GM23338 (cell line): ENCODE results near the gene GOLGA1. TPM values are rescaled to one million over a fixed set of nuclear protein-coding genes. Genes with fewer than 3 reads are reported as not detected.

Source experiments
- ATAC-seq: fragments of 200-7000 bp; cut with Tn5 transposase; 3 replicates; pipeline ENCODE4 v1.9.1; 2020
- DNase-seq: peaks from one replicate; pipeline ENCODE4 v3.0.0-alpha.2; 2015; ENCODE audit warnings: low spot score
- H2AFZ ChIP-seq: fragments of 200-600 bp; sonication (generic); 2 replicates; pipeline ENCODE4 v1.8.0; 2016; ENCODE audit warnings: antibody characterized with exemption, mild to moderate bottlenecking, moderate library complexity
- H3F3A ChIP-seq: fragments of 200-600 bp; sonication (generic); replicated peaks from 2 replicates; pipeline ENCODE4 v1.8.0; 2017; ENCODE audit warnings: antibody characterized with exemption, mixed run types, low read depth
- H3K27ac ChIP-seq: fragments of 200-600 bp; sonication (generic); 2 replicates; pipeline ENCODE4 v1.6.1; 2016; ENCODE audit warnings: low read depth
- H3K27me3 ChIP-seq: fragments of 200-600 bp; sonication (generic); 2 replicates; pipeline ENCODE4 v1.8.0; 2016; ENCODE audit warnings: mild to moderate bottlenecking, mixed run types, moderate library complexity; ENCODE audit not compliant: insufficient read depth
- H3K36me3 ChIP-seq: fragments of 200-600 bp; sonication (generic); 2 replicates; pipeline ENCODE4 v1.8.0; 2016; ENCODE audit warnings: mild to moderate bottlenecking; ENCODE audit not compliant: insufficient read depth
- H3K4me1 ChIP-seq: fragments of 200-600 bp; sonication (generic); 2 replicates; pipeline ENCODE4 v1.8.0; 2016; ENCODE audit warnings: mild to moderate bottlenecking, moderate library complexity; ENCODE audit not compliant: insufficient read depth
- H3K4me2 ChIP-seq: fragments of 200-600 bp; sonication (generic); 2 replicates; pipeline ENCODE4 v1.7.1; 2017; ENCODE audit warnings: mixed run types
- H3K4me3 ChIP-seq: fragments of 200-600 bp; sonication (generic); 2 replicates; pipeline ENCODE4 v1.6.1; 2016; ENCODE audit warnings: mixed run types
- H3K79me2 ChIP-seq: fragments of 200-600 bp; sonication (generic); replicated peaks from 2 replicates; pipeline ENCODE4 v1.8.0; 2017; ENCODE audit warnings: mild to moderate bottlenecking; ENCODE audit not compliant: insufficient read depth
- H3K9me2 ChIP-seq: fragments of 200-600 bp; sonication (generic); 2 replicates; pipeline ENCODE4 v1.8.0; 2017; ENCODE audit not compliant: insufficient read depth
- H4K20me1 ChIP-seq: fragments of 200-600 bp; sonication (generic); replicated peaks from 2 replicates; pipeline ENCODE4 v1.8.0; 2017; ENCODE audit warnings: mild to moderate bottlenecking; ENCODE audit not compliant: insufficient read depth
- H3K27ac Mint-ChIP-seq: 2 replicates; pipeline ENCODE4 v1.8.0; 2020; ENCODE audit warnings: inconsistent platforms, mild to moderate bottlenecking, moderate library complexity, mixed read lengths
- H3K27me3 Mint-ChIP-seq: 3 replicates; pipeline ENCODE4 v1.8.0; 2022; ENCODE audit warnings: low read depth, mild to moderate bottlenecking, moderate library complexity, mixed read lengths, inconsistent platforms; ENCODE audit not compliant: insufficient read depth, poor library complexity
- H3K36me3 Mint-ChIP-seq: 3 replicates; pipeline ENCODE4 v1.8.0; 2021; ENCODE audit warnings: low read depth, mild to moderate bottlenecking, inconsistent platforms, moderate library complexity, mixed read lengths
- H3K4me1 Mint-ChIP-seq: 3 replicates; pipeline ENCODE4 v1.8.0; 2020; ENCODE audit warnings: mild to moderate bottlenecking, inconsistent platforms, mixed read lengths
- H3K4me3 Mint-ChIP-seq: 3 replicates; pipeline ENCODE4 v1.8.0; 2021; ENCODE audit warnings: moderate library complexity, mild to moderate bottlenecking, inconsistent platforms, mixed read lengths
- H3K9me3 Mint-ChIP-seq: 3 replicates; pipeline ENCODE4 v1.8.0; 2020; ENCODE audit warnings: moderate library complexity, mild to moderate bottlenecking, inconsistent platforms, mixed read lengths
- CREB1 ChIP-seq: fragments of 250-450 bp; sonication (Bioruptor Pico); IDR thresholded peaks from 2 replicates; pipeline ENCODE4 v1.5.0; 2020; ENCODE audit warnings: low read depth, mild to moderate bottlenecking, moderate library complexity
- CTCF ChIP-seq, 2 experiments: fragments of 200-600 bp in 1 of 2; sonication (generic) in 1 of 2; conservative IDR thresholded peaks; 2 replicates each; pipeline versions ENCODE4 v1.5.1 to v1.6.1; 2016 to 2017; ENCODE audit warnings: antibody characterized with exemption in 2 of 2, low read depth in 2 of 2, mild to moderate bottlenecking in 2 of 2, moderate library complexity in 1 of 2
- ETS1 ChIP-seq: IDR thresholded peaks from 2 replicates; pipeline ENCODE4 v1.6.1; 2016; ENCODE audit warnings: antibody characterized with exemption
- EZH2 ChIP-seq: fragments of 200-600 bp; sonication (generic); IDR thresholded peaks from one replicate; pipeline ENCODE4 v1.8.0; 2017; ENCODE audit warnings: antibody characterized with exemption, mild to moderate bottlenecking, low read depth; ENCODE audit not compliant: unreplicated experiment
- NANOG ChIP-seq: IDR thresholded peaks from 2 replicates; pipeline ENCODE4 v1.6.1; 2016; ENCODE audit warnings: antibody characterized with exemption, borderline replicate concordance
- POLR2AphosphoS5 ChIP-seq: IDR thresholded peaks from 2 replicates; pipeline ENCODE4 v1.6.1; 2016; ENCODE audit warnings: antibody characterized with exemption, low read depth
- STAT1 ChIP-seq: IDR thresholded peaks from one replicate; pipeline ENCODE4 v1.6.1; 2016; ENCODE audit warnings: antibody characterized with exemption; ENCODE audit not compliant: unreplicated experiment
- ZNF114 ChIP-seq: fragments of 250-450 bp; sonication (Bioruptor Pico); IDR thresholded peaks from 2 replicates; pipeline ENCODE4 v1.5.0; 2020; ENCODE audit warnings: mild to moderate bottlenecking, moderate library complexity
- ZNF331 ChIP-seq: fragments of 250-450 bp; sonication (Bioruptor Pico); IDR thresholded peaks from 2 replicates; pipeline ENCODE4 v1.5.0; 2020; ENCODE audit warnings: low read depth, mild to moderate bottlenecking, moderate library complexity
- polyA plus RNA-seq: library from polyadenylated mRNA; unstranded; fragments of >200 nt; fragmentation: Nextera tagmentation; extraction: Ambion mirVana; gene quantifications from 2 replicates; pipeline ENCODE4 v1.2.1, GENCODE V29; 2016
- total RNA-seq: library from RNA; depleted of rRNA; stranded (reverse); fragments of >200 nt; shearing (Covaris generic); gene quantifications from 2 replicates; pipeline ENCODE4 v1.2.3, GENCODE V29; 2014
- TF ChIP-seq, protein P1 (sequence below): IDR thresholded peaks from one replicate; pipeline ENCODE4 v1.6.1; 2018; ENCODE audit warnings: antibody characterized with exemption; ENCODE audit not compliant: unreplicated experiment

The GOLGA1 gene
- total and polyA plus RNA-seq, 2 experiments from 2014 or later, result 6.1 to 8.0 TPM

- DNase-seq (no peak), ATAC-seq (peak; percentile 38)
- H3K36me3 ChIP-seq, result no peaks in the 10 kb centered on the region
- no peaks in the 10 kb centered on the region for H3K9me2 ChIP-seq
- no peaks in the 10 kb centered on the region for H4K20me1 ChIP-seq
- H3K4me3 Mint-ChIP-seq, result no peak overlapping the region
- peaks cover 6% of the 10 kb centered on the region for H3K4me1 Mint-ChIP-seq
- H3K27ac ChIP-seq, result no peak overlapping the region
- H3K79me2 ChIP-seq, result no peaks in the 10 kb centered on the region
- no peak overlapping the region for H2AFZ ChIP-seq
- H3K4me1 ChIP-seq, result no peaks in the 10 kb centered on the region
- no peaks in the 10 kb centered on the region for H3F3A ChIP-seq
- no peak for TF ChIP-seq ZNF331 (CRISPR knock-in tag)
- no peak for TF ChIP-seq ZNF114 (CRISPR knock-in tag)
- no peak for TF ChIP-seq NANOG
- TF ChIP-seq CREB1 (CRISPR knock-in tag), result no peak
- no peak for TF ChIP-seq CTCF (conservative IDR thresholded peaks at IDR 0.05; ENCODE audit: low read depth in 2 of 2)
- H3K27ac Mint-ChIP-seq, result no peak overlapping the region
- H3K4me2 ChIP-seq, result no peak overlapping the region
- peaks cover 3% of the 10 kb centered on the region for H3K27me3 Mint-ChIP-seq
- no peak overlapping the region for H3K4me3 ChIP-seq
- no peaks in the 10 kb centered on the region for H3K9me3 Mint-ChIP-seq
- H3K36me3 Mint-ChIP-seq, result no peaks in the 10 kb centered on the region
- no peaks in the 10 kb centered on the region for H3K27me3 ChIP-seq
Measured at GRCh38 chr9:124834591-124834990, 106.3 kb downstream of the GOLGA1 start.

DNA sequence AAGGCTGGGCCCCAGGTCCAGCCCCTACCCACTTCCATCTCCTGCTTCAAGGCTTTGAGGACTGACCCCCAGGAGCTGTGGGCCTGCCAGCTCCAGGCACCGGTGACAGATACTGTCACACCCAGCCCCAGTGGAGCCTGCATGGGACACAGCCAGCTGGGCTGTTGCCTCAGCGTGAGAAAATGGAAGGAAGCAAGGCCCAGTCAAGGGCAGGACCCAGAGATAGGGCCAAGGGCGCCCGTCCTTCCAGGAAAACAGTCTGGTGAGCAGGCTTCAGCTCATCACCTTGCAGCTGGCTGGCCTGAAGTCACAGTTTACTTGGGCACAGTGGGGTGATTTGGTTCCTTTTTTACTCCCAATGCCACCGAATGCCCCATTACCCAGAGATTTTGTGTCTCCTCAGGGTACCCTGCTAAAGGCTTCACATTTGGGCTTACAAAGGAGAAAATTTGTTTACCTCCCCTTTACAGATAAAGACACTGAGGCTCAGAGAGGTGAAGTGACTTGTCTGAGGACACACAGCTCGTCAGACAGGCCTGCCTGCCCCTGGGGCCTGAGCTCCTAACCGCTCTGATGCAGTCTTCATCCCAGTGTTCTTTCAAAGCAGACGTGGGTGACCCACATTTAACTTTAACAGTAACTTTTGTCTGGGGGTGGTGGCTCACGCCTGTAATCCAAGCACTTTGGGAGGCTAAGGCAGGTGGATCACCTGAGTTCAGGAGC lies 109.1 kb downstream of the GOLGA1 start:
- Histone ChIP-seq H3K79me2 (no peaks in the 10 kb centered on the region), H3K9me2 (no peaks in the 10 kb centered on the region), H3K4me3 (no peak overlapping the region), H3K27ac (no peak overlapping the region), H3K27me3 (no peaks in the 10 kb centered on the region), H3K36me3 (no peaks in the 10 kb centered on the region), H3K4me2 (no peak overlapping the region), H3K4me1 (no peaks in the 10 kb centered on the region), H3F3A (no peaks in the 10 kb centered on the region), H2AFZ (no peak overlapping the region), H4K20me1 (no peaks in the 10 kb centered on the region)
- Mint-ChIP-seq H3K4me3 (no peak overlapping the region), H3K27me3 (peaks cover 7% of the 10 kb centered on the region), H3K36me3 (no peaks in the 10 kb centered on the region), H3K27ac (no peak overlapping the region), H3K4me1 (peaks cover 11% of the 10 kb centered on the region; the same call in 2 of the 3 replicates), H3K9me3 (no peaks in the 10 kb centered on the region)
- DNase-seq (no peak), ATAC-seq (no peak)
- no peak for TF ChIP-seq EZH2
- TF ChIP-seq NANOG, result no peak
- no peak for TF ChIP-seq POLR2AphosphoS5
- TF ChIP-seq, protein P1, sequence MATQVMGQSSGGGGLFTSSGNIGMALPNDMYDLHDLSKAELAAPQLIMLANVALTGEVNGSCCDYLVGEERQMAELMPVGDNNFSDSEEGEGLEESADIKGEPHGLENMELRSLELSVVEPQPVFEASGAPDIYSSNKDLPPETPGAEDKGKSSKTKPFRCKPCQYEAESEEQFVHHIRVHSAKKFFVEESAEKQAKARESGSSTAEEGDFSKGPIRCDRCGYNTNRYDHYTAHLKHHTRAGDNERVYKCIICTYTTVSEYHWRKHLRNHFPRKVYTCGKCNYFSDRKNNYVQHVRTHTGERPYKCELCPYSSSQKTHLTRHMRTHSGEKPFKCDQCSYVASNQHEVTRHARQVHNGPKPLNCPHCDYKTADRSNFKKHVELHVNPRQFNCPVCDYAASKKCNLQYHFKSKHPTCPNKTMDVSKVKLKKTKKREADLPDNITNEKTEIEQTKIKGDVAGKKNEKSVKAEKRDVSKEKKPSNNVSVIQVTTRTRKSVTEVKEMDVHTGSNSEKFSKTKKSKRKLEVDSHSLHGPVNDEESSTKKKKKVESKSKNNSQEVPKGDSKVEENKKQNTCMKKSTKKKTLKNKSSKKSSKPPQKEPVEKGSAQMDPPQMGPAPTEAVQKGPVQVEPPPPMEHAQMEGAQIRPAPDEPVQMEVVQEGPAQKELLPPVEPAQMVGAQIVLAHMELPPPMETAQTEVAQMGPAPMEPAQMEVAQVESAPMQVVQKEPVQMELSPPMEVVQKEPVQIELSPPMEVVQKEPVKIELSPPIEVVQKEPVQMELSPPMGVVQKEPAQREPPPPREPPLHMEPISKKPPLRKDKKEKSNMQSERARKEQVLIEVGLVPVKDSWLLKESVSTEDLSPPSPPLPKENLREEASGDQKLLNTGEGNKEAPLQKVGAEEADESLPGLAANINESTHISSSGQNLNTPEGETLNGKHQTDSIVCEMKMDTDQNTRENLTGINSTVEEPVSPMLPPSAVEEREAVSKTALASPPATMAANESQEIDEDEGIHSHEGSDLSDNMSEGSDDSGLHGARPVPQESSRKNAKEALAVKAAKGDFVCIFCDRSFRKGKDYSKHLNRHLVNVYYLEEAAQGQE, result no peak
- no peak for TF ChIP-seq ETS1
- TF ChIP-seq ZNF114 (CRISPR knock-in tag), result no peak
- no peak for TF ChIP-seq ZNF331 (CRISPR knock-in tag)
- TF ChIP-seq STAT1, result no peak
